C4-2B (cell line): ENCODE results near the gene CELF6.

Source experiments
- CTCF ChIP-seq: fragments of 450-650 bp; conservative IDR thresholded peaks from 2 replicates; pipeline ENCODE4 v1.5.1; 2017; ENCODE audit warnings: mild to moderate bottlenecking
- ZFX ChIP-seq: fragments of 450-650 bp; IDR thresholded peaks from 2 replicates; pipeline ENCODE4 v1.6.1; 2017

DNA sequence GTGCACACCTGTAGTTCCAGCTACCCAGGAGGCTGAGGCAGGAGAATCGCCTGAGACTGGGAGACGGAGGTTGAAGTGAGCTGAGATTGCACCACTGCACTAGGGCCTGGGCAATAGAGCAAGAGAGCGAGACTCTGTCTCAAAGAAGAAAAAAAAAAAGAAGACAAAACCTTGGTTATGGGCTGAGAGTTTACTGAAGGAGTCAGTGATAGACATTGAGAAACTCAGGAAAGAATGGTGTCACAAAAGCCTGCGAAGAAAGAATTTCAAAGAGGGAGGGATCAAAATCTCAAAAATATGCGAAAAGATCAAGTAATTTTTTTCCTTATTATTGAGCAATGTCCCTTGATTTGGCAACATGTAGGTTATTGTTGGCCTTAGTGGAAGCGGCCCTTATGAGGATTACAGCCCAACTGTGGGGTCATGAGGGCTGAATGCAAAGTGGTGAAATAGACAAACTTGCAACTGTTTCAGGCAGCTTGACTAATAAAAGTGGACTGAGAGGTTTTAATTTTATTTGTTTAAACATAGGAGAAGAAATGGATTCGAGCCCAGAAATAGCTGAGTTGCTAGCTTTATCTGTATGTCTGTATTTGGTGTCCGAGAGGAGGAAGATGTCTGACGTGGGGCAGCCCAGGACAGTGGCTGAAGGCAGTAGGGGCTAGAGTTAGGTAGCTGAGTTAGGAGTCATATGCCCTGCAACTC is 18.8 kb upstream of the CELF6 start:
- TF ChIP-seq CTCF (no peak), ZFX (no peak)
